ENCODE data around the gene ATP13A1.
"Not testable (repeated sequence)": the region's sequence is repeated elsewhere in the genome, so short reads cannot be mapped to it uniquely, and the experiment has no call there.

Gene ATP13A1

DNA sequence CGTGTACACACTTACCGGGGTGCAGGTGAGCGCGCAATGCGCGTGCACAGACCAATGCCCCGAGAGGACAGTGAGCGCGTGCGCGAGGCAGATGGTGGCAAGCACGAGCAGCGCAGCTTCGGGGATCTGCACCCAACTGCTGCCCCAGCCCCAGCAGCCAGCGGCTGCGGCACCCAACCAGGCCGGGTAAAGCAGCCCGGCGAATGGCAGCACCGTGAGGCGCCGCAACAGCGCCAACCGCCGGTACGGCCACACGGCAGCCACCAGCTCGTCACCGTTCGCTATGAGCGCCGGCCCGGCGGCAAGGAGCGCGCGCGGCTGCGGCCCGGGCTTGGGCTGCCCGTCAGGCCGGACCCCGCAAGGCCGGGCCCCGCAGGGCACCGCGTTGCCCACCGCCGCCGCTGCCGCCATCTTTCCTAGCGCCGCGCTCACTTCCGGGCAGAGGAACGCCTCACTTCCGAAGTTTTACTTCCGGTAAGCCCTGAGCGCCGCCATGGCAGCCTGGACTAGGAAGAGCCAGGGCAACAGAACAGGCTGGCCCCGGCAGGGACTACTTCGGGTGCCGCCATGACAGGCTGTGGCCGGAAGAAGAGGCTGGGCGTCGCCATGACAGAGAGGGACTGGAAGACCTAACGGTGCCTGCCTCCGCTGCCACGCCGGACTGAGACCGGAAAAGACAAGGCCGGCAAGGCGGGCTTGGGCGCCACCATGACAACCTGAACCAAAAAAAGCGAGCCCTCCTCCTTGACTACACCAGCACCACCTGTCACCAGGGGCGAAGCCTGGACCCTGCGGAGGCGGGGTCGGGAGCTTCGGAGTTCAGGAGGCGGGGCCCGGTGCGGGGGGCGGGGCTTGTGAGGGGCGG, at the start of gene ATP13A1:
ATP13A1 (minus strand) TSS at position 421 of the 865 bp plus-strand sequence; CDS start at position 411, 10 bp downstream.
- DNase-seq = peak; percentile 98

DNA sequence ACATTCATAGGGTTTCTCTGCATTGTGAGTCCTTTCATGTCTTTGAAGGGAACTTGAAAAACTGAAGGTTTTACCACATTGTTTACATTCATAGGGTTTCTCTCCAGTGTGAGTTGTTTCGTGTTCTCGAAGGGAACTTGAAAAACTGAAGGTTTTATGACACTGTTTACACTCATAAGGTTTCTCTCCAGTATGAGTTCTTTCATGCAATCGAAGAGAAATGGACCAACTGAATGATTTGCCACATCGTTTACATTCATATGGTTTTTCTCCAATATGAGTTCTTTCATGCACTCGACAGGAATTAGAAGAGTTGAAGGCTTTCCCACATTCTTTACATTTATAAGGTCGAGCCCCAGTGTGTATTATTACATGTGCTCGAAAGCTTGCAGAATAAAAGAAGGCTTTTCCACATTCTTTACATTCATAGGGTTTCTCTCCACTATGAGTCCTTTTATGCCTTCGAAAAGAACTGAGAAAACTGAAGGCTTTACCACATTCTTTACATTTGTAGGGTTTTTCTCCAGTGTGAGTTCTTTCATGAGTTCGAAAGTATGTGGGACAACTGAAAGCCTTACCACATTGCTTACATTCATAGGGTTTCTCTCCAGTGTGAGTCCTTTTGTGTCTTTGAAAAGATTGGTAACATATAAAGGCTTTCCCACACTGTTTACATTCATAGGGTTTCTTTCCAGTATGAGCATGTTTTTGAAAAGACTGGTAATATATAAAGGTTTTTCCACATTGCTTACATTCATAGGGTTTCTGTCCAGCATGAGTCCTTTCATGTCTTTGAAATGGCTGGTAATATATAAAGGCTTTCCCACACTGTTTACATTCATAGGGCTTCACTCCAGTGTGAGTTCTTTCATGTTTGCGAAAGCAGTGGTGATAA, 48.7 kb upstream of the ATP13A1 start:
- no peak for DNase-seq

GRCh38 chr19:19711306-19711933, 47.9 kb upstream of the ATP13A1 start:
- DNase-seq = no peak

- DNase-seq = no peak
These were observed 47.0 kb upstream of the ATP13A1 start for GRCh38 chr19:19710506-19710905.

DNA sequence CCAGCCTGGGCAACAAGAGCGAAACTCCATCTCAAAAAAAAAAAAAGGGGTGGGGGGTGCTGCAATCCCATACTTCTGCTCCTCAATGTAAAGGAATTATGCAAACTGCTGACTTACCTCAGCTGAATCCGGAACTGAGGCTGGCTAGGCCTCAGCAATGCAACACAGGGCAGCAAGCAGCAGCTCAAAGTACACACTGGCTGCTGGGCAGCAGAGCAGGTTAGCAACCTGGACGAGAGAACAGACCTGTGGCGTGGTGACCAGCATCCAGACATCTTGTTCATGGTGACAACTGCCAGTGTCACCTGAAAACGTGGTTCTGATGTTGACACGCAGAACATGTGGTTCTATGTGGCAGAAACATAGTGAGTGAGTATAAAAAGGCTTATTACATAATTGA, 41.4 kb upstream of the ATP13A1 start:
- no peak for DNase-seq

- DNase-seq = not testable (repeated sequence)
These were observed 37.0 kb upstream of the ATP13A1 start for GRCh38 chr19:19700493-19700892.

DNA sequence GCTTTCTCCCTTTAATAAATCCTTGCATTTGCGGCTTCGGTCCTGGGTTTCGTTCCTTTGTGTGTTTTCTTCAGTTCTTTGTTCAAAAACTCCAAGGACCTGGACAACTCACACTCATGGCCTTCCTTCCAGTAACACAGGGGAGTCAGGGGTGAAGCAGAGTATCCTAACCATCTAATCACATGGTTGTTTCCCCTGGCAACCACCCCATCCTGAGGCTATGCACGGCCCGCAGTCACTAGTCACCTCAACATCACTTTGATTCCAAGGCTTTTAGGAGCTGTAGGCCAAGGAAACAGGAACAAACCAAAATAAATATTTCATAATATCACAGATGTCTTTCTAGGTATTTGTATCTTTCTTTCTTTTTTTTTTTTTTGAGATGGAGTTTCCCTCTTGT, 34.1 kb upstream of the ATP13A1 start:
- no peak for DNase-seq

DNA sequence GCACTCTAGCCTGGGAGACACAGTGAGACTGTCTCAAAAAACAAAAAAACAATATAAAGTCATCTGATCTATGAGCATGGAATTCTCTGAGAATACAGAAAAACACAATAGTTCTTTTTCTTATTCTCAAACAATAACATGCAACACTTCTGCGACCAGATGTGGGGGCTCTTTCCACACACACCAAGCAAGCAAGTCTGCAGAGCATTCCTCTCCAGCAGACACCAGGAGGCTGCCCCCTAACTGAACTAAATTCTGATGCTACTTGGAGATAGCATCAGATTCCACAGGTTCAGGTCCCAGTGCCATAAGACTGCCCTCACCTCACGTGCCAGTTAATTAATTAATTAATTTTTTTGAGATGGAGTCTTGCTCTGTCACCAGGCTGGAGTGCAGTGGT, 32.9 kb upstream of the ATP13A1 start:
- DNase-seq = no peak

- no peak for DNase-seq
These were observed 28.2 kb upstream of the ATP13A1 start for GRCh38 chr19:19691683-19692082.

DNA sequence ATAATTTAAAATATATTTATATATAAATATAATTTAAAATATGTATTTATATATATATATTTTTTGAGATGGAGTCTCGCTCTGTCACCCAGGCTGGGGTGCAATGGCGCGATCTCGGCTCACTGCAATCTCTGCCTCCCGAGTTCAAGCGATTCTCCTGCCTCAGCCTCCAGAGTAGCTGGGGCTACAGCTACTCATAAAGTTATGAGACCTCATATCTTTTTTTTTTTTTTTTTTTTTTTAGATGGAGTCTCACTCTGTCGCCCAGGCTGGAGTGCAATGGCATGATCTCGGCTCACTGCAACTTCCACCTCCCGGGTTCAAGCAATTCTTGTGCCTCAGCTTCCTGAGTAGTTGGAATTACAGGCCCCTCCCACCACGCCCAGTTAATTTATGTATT, 25.5 kb upstream of the ATP13A1 start:
- DNase-seq = not testable (repeated sequence)

DNA sequence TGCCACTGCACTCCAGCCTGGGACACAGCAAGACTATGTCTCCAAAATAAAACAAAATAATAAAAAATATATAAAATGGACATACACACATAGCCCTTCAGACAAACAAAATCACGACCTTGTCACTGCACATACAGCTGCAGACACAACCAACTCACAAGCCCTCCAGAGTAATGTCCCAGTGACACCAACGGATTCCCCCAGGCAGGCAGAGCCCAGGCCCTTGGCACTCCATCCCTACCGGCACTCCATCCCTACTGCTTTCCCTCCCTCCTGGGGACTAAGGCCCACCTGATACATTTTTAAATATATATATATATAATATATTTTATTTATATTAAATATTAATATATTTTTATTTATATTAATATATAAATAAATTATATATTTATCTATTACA, 23.6 kb upstream of the ATP13A1 start:
- DNase-seq = no peak

- no peak for DNase-seq
These were observed 23.1 kb upstream of the ATP13A1 start for GRCh38 chr19:19686580-19686979.

- not testable (repeated sequence) for DNase-seq
These were observed 22.6 kb upstream of the ATP13A1 start for GRCh38 chr19:19686119-19686518.

- no peak for DNase-seq
These were observed 15.9 kb upstream of the ATP13A1 start for GRCh38 chr19:19679176-19680073.

GRCh38 chr19:19677579-19677978, 14.1 kb upstream of the ATP13A1 start:
- DNase-seq = no peak

GRCh38 chr19:19674315-19674714, 10.8 kb upstream of the ATP13A1 start:
- no peak for DNase-seq

DNA sequence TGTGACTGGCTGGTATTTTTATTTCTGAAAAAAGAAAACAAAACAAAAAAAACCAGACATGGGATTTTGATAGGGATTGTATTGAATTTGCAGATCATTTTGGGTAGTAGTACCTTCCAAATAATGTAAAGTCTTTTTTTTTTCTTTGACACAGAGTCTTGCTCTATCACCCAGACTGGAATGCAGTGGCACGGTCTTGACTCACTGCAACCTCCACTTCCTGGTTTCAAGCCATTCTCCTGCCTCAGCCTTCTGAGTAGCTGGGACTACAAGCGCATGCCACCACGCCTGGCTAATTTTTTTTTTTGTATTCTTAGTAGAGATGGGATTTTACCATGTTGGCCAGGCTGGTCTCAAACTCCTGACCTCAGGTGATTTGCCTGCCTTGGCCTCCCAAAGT, 9.3 kb upstream of the ATP13A1 start:
- DNase-seq = no peak

GRCh38 chr19:19670070-19670551, 6.6 kb upstream of the ATP13A1 start:
- no peak for DNase-seq

DNA sequence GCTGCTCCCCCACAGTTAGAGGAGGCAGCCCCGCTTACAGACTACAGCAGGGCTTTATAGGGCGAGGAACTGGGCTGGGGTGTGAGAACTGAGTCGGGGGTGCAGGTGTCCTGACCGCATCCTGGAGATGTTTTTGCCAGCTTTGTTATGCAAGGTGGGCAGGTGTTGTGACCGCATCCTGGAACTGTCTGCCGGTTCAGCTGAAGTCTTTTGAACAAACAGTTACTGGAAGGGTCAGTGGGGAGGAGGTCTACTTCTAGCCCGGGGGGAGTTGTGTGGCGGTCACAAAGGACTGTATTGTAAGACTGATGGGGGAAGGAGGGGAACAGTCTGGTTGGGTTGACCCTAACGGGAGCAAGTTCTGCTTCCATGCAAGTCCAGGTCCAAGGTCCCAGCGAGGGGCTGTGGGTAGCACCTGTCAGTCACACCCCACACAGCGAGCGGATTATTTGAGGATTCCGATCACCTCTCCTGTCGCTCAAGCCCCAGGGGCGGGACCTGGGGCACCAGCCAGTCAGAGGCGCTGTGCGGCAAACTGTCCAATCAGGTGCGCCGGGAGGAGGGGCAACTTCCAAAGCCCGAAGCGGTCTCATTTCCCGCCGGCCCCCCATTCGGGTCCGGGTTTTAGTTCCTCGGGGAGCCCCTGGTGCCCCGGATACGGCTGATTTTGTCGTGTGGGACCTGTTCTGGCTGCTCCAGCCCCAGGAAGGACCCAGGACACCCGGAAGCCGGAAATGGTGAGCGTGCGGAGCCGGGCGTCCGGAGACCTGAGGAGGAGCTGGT, 4.9 kb upstream of the ATP13A1 start, which contains the start of gene ZNF101:
ZNF101 (plus strand) TSS at position 610 of the 783 bp plus-strand sequence; CDS start at position 735, 125 bp downstream.
- DNase-seq = peak; percentile 81

DNA sequence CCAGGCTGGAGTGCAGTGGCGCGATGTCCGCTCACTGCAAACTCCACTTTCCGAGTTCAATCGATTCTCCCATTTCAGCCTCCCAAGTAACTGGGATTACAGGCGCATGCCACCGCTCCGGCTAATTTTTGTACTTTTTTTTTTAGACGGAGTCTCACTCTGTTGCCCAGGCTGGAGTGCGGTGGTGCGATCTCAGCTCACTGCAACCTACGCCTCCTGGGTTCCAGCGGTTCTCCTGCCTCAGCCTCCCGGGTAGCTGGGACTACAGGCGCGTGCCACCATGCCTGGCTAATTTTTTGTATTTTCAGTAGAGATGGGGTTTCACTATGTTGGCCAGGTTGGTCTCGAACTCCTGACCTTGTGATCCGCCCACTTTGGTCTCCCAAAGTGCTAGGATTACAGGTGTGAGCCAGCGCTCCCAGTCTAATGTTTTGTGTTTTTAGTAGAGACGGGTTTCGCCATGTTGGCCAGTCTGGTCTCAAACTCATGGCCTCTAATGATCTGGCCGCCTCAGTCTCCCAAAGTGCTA, 2.0 kb upstream of the ATP13A1 start:
- DNase-seq = not testable (repeated sequence)

GRCh38 chr19:19662871-19663255, 613 bp downstream of the ATP13A1 start:
- no peak for DNase-seq

Data from NCI-H1092 (cell line).